HG03095 (cell line): ENCODE measurements around the gene HSFX3.
A peak's percentile ranks its signal among the peaks of the same experiment; 100 is the strongest.
"Not testable (repeated sequence)": the region's sequence is repeated elsewhere in the genome, so short reads cannot be mapped to it uniquely, and the experiment has no call there.

Experiments used
- ATAC-seq: cut with Tn5 transposase; IDR thresholded peaks from one replicate; pipeline ENCODE4 v1.9.1; 2021; ENCODE audit warnings: moderate library complexity; ENCODE audit not compliant: unreplicated experiment

Gene HSFX3

DNA sequence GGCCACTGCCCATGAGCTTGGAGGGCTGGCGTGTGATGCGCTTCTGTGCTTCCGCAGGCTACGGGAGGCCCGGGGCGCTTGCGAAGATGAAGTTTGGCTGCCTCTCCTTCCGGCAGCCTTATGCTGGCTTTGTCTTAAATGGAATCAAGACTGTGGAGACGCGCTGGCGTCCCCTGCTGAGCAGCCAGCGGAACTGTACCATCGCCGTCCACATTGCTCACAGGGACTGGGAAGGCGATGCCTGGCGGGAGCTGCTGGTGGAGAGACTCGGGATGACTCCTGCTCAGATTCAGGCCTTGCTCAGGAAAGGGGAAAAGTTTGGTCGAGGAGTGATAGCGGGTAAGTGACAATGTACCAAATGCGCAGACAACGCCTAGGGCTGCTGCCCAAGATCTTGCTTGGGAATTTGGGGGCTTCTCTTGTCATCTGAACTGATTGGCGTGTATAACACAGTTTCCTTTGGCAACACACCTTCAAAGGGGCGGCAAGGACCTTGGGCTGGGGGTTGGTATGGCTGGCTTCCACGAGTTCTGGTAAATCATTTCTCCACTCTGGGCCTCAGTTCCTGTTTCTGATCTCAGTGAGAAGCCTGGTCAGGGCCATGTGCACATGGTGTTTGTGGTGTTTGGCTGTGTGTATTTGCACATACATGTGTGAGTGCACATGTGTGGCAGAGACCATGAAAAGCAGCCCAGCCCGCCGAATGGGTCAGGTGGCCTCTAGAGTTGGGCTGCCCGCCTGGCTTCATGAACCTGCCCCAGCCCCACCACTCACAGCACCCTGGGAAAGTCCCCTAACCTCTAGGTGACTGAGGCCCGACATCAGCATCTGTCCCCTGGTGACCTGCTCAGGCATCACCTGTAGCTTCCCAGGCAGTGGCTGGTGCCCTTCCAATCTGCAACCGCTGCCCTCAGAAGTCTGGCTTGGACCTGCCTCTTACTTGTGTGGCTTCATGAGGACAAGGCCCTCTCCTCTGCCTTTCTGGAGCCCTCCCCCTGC, 3.9 kb downstream of the HSFX3 start:
- peak; percentile 36 for ATAC-seq

DNA sequence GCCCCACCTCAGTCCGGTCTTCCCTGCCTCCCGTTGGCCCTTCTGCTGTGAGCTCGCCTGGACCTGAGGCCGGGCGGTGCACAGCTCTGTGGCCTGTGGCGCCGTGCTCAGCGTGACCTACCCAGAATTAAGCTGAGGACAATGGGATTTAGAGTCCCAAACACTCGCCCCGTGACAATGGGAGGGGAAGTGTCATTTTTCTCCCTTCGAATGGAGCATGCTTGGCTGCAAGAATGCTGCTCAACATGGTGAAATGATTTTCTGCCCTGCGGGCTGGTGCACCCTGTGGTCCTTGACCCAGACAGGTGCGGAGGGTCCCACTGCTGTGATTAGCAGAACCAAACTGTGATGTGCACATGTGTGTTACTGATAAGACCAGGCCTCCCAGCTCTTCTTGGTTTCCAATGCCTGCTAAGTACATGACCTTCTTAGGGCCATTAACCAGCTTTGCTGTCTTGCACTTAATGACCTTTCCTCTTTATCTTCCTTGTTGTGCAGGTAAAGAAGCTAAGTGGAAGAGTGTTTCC, 8.1 kb downstream of the HSFX3 start:
- no peak for ATAC-seq

- peak; percentile 73 for ATAC-seq
These were observed 8.9 kb downstream of the HSFX3 start, which contains the start of gene EOLA1 for GRCh38 chrX:149540621-149541520. Gene EOLA1, plus strand, starts transcription at chrX:149541012. Its CDS starts 4,619 bp downstream, at chrX:149545631.

DNA sequence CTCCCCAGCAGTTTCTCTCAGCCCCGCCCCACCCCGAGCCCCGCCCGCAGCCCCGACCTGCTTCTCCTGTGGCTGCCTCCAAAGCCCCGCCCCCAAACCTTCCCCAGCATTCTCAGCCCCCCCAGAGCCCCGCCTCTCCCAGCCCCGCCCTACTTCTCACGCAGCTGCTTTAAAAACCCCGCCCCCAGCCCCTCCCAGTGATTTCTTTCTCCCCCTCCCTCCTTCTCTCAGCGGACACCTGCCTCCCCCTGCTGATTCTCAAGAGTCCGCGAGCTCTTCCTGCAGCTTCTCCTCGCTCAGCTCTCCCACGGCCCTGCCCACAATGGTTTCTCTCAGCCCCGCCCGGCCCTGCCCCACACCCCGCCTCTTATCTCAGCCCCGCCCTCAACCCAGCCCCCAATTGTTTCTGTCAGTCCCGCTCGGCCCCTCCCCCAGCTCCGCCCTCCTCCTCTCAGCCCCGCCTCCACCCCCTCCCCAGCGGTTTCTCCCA, 9.5 kb downstream of the HSFX3 start:
- ATAC-seq = no peak

- peak; percentile 41 for ATAC-seq
These were observed 10.2 kb downstream of the HSFX3 start for GRCh38 chrX:149539283-149540130.

DNA sequence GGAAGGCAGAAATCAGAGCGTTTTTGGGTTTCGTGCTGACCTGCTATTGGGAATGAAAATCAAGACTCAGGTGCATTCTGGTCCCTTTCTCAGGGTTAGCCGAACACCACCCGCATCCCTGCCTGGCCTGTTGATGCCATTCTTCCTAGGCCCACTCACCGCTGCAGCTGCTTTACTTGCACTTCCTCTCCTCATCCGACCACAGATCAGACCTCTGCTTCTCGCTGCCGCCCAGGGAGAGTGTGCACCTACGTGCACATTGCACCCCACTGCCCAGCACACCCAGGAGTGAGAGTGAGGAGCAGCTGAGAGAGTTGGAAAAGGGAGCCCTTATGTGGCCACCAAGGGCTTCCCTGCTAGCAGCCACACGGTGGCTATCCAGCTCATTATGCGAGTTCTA, 12.2 kb downstream of the HSFX3 start:
- not testable (repeated sequence) for ATAC-seq

GRCh38 chrX:149534926-149535602, 14.7 kb downstream of the HSFX3 start:
- ATAC-seq = not testable (repeated sequence)

GRCh38 chrX:149533999-149534398, 15.7 kb downstream of the HSFX3 start:
- ATAC-seq = not testable (repeated sequence)

- ATAC-seq = not testable (repeated sequence)
These were observed 16.9 kb downstream of the HSFX3 start for GRCh38 chrX:149532868-149533267.

- peak; percentile 64 for ATAC-seq
These were observed 18.1 kb downstream of the HSFX3 start for GRCh38 chrX:149531599-149531998.

DNA sequence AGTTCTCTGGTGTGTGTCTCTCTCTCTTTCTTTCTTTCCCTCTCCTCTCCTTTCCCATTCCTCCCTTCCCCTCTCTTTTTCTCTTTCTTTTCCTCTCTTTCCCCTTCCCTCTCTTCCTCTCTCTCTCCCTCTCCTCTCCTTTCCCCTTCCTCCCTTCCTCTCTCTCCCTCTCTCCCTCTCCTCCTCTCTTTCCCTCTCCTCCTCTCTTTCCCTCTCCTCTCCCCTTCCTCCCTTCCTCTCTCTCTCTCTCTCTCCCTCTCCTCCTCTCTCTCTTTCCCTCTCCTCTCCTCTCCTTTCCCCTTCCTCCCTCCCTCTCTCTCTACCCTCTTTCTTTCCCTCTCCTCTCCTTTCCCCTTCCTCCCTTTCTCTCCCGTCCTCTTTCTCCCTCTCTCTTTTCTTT, 21.3 kb downstream of the HSFX3 start:
- no peak for ATAC-seq

DNA sequence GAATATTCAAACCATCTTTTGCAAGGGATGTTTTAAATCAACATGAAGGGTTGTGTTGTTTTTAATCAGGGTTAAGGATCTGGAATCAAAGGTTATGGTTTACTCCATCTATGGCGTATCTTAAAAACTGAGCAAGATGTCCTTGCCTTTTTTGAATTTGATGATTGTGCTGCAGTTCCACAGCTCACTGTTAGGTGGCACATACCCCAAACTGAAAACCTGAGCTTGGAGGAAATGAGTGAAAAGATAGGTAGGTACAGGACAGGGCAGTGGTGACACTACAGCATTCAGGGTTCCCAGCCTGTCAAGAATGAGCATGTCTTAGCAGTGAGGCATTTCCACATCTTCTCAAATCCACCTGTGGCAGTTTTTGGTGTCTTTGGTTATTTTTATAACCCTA, 22.0 kb downstream of the HSFX3 start:
- ATAC-seq = no peak

GRCh38 chrX:149526318-149527033, 23.2 kb downstream of the HSFX3 start:
- not testable (repeated sequence) for ATAC-seq

DNA sequence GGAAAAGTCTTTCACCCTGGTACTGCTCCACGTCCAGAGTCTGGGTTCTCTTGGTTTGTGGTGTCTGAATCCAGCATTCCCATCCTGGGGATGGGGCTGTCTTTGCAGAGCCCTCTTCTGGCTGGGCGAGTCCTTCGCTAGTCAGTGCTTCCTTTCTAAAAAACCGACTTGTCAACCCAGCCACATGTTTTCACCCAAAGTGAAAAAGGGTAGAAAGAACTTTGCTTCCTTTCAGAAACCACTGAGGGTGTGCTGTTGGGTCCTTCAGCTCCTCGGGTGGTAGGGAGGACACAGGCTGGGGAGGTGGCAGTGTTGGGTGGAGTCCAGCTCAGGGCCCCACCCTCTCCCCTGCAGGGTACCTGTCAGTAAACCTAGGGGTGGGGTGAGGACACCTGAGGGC, 23.8 kb downstream of the HSFX3 start:
- ATAC-seq = peak; percentile 44

- ATAC-seq = peak; percentile 93
These were observed 24.3 kb downstream of the HSFX3 start for GRCh38 chrX:149525389-149525788.

GRCh38 chrX:149522916-149523315, 26.8 kb downstream of the HSFX3 start:
- ATAC-seq = no peak

- no peak for ATAC-seq
These were observed 28.3 kb downstream of the HSFX3 start for GRCh38 chrX:149521438-149521837.

DNA sequence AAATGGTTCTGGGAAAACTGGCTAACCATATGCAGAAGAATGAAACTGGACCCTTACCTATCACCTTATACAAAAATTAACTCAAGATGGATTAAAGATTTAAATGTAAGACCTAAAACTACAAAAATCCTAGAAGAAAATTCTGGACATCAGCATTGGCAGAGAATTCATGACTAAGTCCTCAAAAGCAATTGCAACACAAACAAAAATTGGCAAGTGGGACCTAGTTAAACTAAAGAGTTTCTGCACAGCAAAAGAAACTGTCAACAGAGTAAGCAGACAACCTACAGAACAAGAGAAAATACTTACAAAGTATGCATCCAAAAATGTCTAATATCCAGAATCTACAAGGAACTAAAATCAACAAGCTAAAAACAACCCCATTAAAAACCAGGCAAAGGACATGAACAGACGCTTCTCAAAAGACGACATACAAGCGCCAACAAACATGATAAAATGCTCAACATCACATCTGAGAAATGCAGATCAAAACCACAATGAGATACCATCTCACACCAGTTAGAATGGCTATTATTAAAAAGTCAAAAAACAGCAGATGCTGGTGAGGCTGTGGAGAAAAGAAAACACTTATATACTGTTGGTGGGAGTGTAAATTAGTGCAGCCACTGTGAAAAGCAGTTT, 29.0 kb downstream of the HSFX3 start:
- not testable (repeated sequence) for ATAC-seq
